Frontal cortex (tissue), 4 donors: Measurements from ENCODE around the gene C1orf174. TPM values are rescaled to one million over a fixed set of nuclear protein-coding genes. Genes with fewer than 3 reads are reported as not detected.

Experiments
- DNase-seq, 2 donors: peaks; one replicate each; pipeline ENCODE4 v3.0.0; 2012; ENCODE audit warnings: low spot score in 2 of 2
- FAIRE-seq: peaks from 2 replicates; lab custom pipeline; 2012; peaks lifted over from hg19 to GRCh38; lab: Jason Lieb, UNC
- total RNA-seq: library from RNA; depleted of rRNA; stranded (reverse); fragments of >200 nt; gene quantifications from one replicate; pipeline ENCODE4 v1.2.3, GENCODE V29; 2014
- donor health status: control.
- donor health status: control.
- donor health status: control.

C1orf174 gene
- 23.6 TPM for total RNA-seq

GRCh38 chr1:3900150-3900968 lies at the start of gene C1orf174:
Gene C1orf174, minus strand, starts transcription at chr1:3900272. Its CDS starts 86 bp downstream, at chr1:3900186.
- DNase-seq (peak; percentile 94 to 96), FAIRE-seq (peak; percentile 56)

GRCh38 chr1:3948344-3948743 lies 48.3 kb upstream of the C1orf174 start:
- no peak for FAIRE-seq
- no peak for DNase-seq

- DNase-seq (no peak), FAIRE-seq (no peak)
These were observed 46.1 kb upstream of the C1orf174 start for GRCh38 chr1:3945916-3946840.

- DNase-seq, result no peak
- no peak for FAIRE-seq
These were observed 45.1 kb upstream of the C1orf174 start for GRCh38 chr1:3945222-3945621.

- FAIRE-seq, result no peak
- no peak for DNase-seq
These were observed 44.6 kb upstream of the C1orf174 start for GRCh38 chr1:3944578-3945125.

GRCh38 chr1:3943806-3944577 lies 43.9 kb upstream of the C1orf174 start:
- FAIRE-seq (no peak), DNase-seq (no peak)

GRCh38 chr1:3943123-3943431 lies 43.0 kb upstream of the C1orf174 start:
- no peak for FAIRE-seq

GRCh38 chr1:3942416-3943122 lies 42.5 kb upstream of the C1orf174 start:
- FAIRE-seq (no peak), DNase-seq (no peak)

More at GRCh38 chr1:3943123-3943431, 43.0 kb upstream of the C1orf174 start:
- no peak for DNase-seq

GRCh38 chr1:3940754-3941345 lies 40.8 kb upstream of the C1orf174 start:
- no peak for DNase-seq
- no peak for FAIRE-seq

GRCh38 chr1:3940081-3940753 lies 40.1 kb upstream of the C1orf174 start:
- FAIRE-seq, result no peak
- DNase-seq, result no peak

GRCh38 chr1:3939242-3940080 lies 39.4 kb upstream of the C1orf174 start:
- no peak for FAIRE-seq

GRCh38 chr1:3932156-3932919 lies 32.3 kb upstream of the C1orf174 start:
- DNase-seq (no peak), FAIRE-seq (no peak)

More at GRCh38 chr1:3939242-3940080, 39.4 kb upstream of the C1orf174 start:
- no peak for DNase-seq

- DNase-seq (no peak), FAIRE-seq (no peak)
These were observed 31.2 kb upstream of the C1orf174 start for GRCh38 chr1:3931007-3931912.

- FAIRE-seq (no peak), DNase-seq (no peak)
These were observed 30.4 kb upstream of the C1orf174 start for GRCh38 chr1:3930301-3931006.

GRCh38 chr1:3929126-3929525 lies 29.1 kb upstream of the C1orf174 start:
- no peak for DNase-seq
- FAIRE-seq, result no peak
